ENCODE data around the gene FAM131B. TPM values are rescaled to one million over a fixed set of nuclear protein-coding genes. Genes with fewer than 3 reads are reported as not detected.

Gene FAM131B
- total and polyA plus RNA-seq, 2 of the 13 experiments (the other 11 are each of a cell fraction or from before 2014, with no cell fraction given) = 0.07 TPM; not detected in 1

DNA sequence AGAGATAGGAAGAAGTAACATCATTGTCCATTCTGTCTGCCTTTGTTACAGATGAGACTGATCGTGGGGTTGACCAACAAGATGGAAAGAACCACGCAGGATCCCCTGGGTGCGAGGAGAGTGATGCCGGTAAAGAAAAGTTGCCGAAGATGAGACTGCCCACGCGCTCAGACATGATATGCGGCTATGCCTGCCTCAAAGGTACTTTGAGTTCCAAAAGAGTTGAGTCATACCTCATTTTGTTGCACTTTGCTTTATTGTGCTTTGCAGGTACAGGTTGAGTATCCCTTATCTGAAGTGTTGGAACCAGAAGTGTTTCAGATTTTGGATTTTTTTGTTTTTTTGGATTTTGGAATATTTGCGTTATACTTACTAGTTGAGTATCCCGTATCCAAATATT, 58.8 kb downstream of the FAM131B start:
- H3K27ac ChIP-seq (ENCODE audit: extremely low read length, insufficient read depth, low read length) = no peak overlapping the region
- intact Hi-C loops (cut with micrococcal nuclease; ENCODE audit: unreplicated experiment) (loop anchor here (10.0 kb wide), 1 partner anchor 299 kb away; no protein-coding TSS in a partner anchor), in situ Hi-C loops (cut with HindIII; ENCODE audit: extremely low pct_ligation_motif_present, low pct_unique_long_range_greater_than_20kb) (loop anchor here (5.0 kb wide), 1 partner anchor 61 kb away; no protein-coding TSS in a partner anchor)
- no TSS peak for BruUV-seq (replicated peaks)
- DNase-seq (ENCODE audit: low spot score) (no peak), FAIRE-seq (no peak), ATAC-seq (no peak)
- CTCF ChIA-PET (ENCODE audit: low intra/inter-chr PET ratio, low total read pairs) = no interaction called here
- TF ChIP-seq ZNF530 (CRISPR knock-in tag; IDR thresholded peaks at IDR 0.05; ENCODE audit: low read depth) = no peak
- no peak overlapping the region for H3K4me2 ChIP-seq (ENCODE audit: low read depth, low read length)
- no peak overlapping the region for H3K4me3 ChIP-seq (replicated peaks in 1 of 3; ENCODE audit: insufficient read depth in 1 of 3, low read depth in 2 of 3, low read length in 3 of 3)
- no peaks in the 10 kb centered on the region; the same call in 1 of the 2 replicates for H4K20me1 ChIP-seq (ENCODE audit: insufficient read depth, low read length)
- H3K36me3 ChIP-seq (replicated peaks in 1 of 2; ENCODE audit: control insufficient read depth in 1 of 2, insufficient read depth in 2 of 2, low read length in 2 of 2) = peaks cover 26 to 85% of the 10 kb centered on the region in 2 experiments
- no peaks in the 10 kb centered on the region for H3K79me2 ChIP-seq (ENCODE audit: insufficient read depth, low read length)
- POLR2A ChIA-PET = no interaction called here
- H3K9ac ChIP-seq (ENCODE audit: insufficient read depth, low read depth, low read length) = no peak overlapping the region
- H3K4me1 ChIP-seq (ENCODE audit: insufficient read depth, low read length) = no peaks in the 10 kb centered on the region
- WGBS (ENCODE audit: low lambda C conversion rate) = 97% methylated on average over 10 of the region's 10 CpGs
- no peaks in the 10 kb centered on the region for H3K27me3 ChIP-seq (ENCODE audit: control insufficient read depth in 1 of 2, insufficient read depth in 2 of 2, low read length in 2 of 2)
- H3K9me3 ChIP-seq (ENCODE audit: low read length) = no peaks in the 10 kb centered on the region
- no peak overlapping the region for H2AFZ ChIP-seq (ENCODE audit: low read length)

Small RNAs within 50 kb of the gene (microRNA-seq; reads per million reads assigned to microRNA genes)
- gene MIR6892 = not detected

Small RNAs within 50 kb of the gene (small RNA-seq; reads per million reads assigned to genes)
- gene MIR6892 (ENCODE audit: insufficient read depth in 2 of 3, insufficient read length in 3 of 3, low read depth in 2 of 3, low replicate concordance in 1 of 3) = 0 reads per million in 3 experiments

Other genes with a start within 250 kb of the FAM131B start
- gene PIP, start 230.6 kb downstream of the FAM131B start, total RNA-seq (2016; rRNA removed; fragmentation: Illumina TruSeq; extraction: Trizol) = not detected in 2 replicates
- not detected in 2 replicates for gene PIP, start 230.6 kb downstream of the FAM131B start, polyA plus RNA-seq (2011; rRNA removed)
- not detected in 2 replicates for gene TAS2R39, start 179.3 kb downstream of the FAM131B start, total RNA-seq (2016; rRNA removed; fragmentation: Illumina TruSeq; extraction: Trizol)
- gene TAS2R39, start 179.3 kb downstream of the FAM131B start, polyA plus RNA-seq (2011; rRNA removed) = not detected in 2 replicates
- not detected in 2 replicates for gene TAS2R40, start 140.7 kb downstream of the FAM131B start, total RNA-seq (2016; rRNA removed; fragmentation: Illumina TruSeq; extraction: Trizol)
- not detected in 2 replicates for gene TAS2R40, start 140.7 kb downstream of the FAM131B start, polyA plus RNA-seq (2011; rRNA removed)
- 31.5 and 64.6 TPM in 2 replicates for gene GSTK1, start 99.3 kb downstream of the FAM131B start, total RNA-seq (2016; rRNA removed; fragmentation: Illumina TruSeq; extraction: Trizol)
- gene GSTK1, start 99.3 kb downstream of the FAM131B start, polyA plus RNA-seq (2011; rRNA removed) = 92.1 and 96.2 TPM in 2 replicates
- gene TMEM139, start 77.8 kb downstream of the FAM131B start, total RNA-seq (2016; rRNA removed; fragmentation: Illumina TruSeq; extraction: Trizol) = 7.8 and 7.9 TPM in 2 replicates
- 13.8 and 14.0 TPM in 2 replicates for gene TMEM139, start 77.8 kb downstream of the FAM131B start, polyA plus RNA-seq (2011; rRNA removed)
- 13.7 and 21.2 TPM in 2 replicates for gene CASP2, start 74.4 kb downstream of the FAM131B start, total RNA-seq (2016; rRNA removed; fragmentation: Illumina TruSeq; extraction: Trizol)
- gene CASP2, start 74.4 kb downstream of the FAM131B start, polyA plus RNA-seq (2011; rRNA removed) = 9.0 and 10.2 TPM in 2 replicates
- gene CLCN1, start 46.6 kb downstream of the FAM131B start, total RNA-seq (2016; rRNA removed; fragmentation: Illumina TruSeq; extraction: Trizol) = not detected in 2 replicates
- gene CLCN1, start 46.6 kb downstream of the FAM131B start, polyA plus RNA-seq (2011; rRNA removed) = 0.01 TPM in 1 of 2 replicates, not detected in the other
- gene ZYX, start 18.6 kb upstream of the FAM131B start, total RNA-seq (2016; rRNA removed; fragmentation: Illumina TruSeq; extraction: Trizol) = 13.1 and 13.7 TPM in 2 replicates
- gene ZYX, start 18.6 kb upstream of the FAM131B start, polyA plus RNA-seq (2011; rRNA removed) = 9.9 and 10.5 TPM in 2 replicates
- gene EPHA1, start 46.1 kb upstream of the FAM131B start, total RNA-seq (2016; rRNA removed; fragmentation: Illumina TruSeq; extraction: Trizol) = 7.7 and 17.1 TPM in 2 replicates
- gene EPHA1, start 46.1 kb upstream of the FAM131B start, polyA plus RNA-seq (2011; rRNA removed) = 4.6 and 8.1 TPM in 2 replicates
- not detected in 2 replicates for gene TAS2R60, start 80.7 kb upstream of the FAM131B start, total RNA-seq (2016; rRNA removed; fragmentation: Illumina TruSeq; extraction: Trizol)
- gene TAS2R60, start 80.7 kb upstream of the FAM131B start, polyA plus RNA-seq (2011; rRNA removed) = not detected in 2 replicates
- not detected in 2 replicates for gene TAS2R41, start 115.2 kb upstream of the FAM131B start, total RNA-seq (2016; rRNA removed; fragmentation: Illumina TruSeq; extraction: Trizol)
- not detected in 2 replicates for gene TAS2R41, start 115.2 kb upstream of the FAM131B start, polyA plus RNA-seq (2011; rRNA removed)
- not detected in 2 replicates for gene CTAGE15, start 209.1 kb upstream of the FAM131B start, total RNA-seq (2016; rRNA removed; fragmentation: Illumina TruSeq; extraction: Trizol)
- gene CTAGE15, start 209.1 kb upstream of the FAM131B start, polyA plus RNA-seq (2011; rRNA removed) = not detected in 2 replicates

All from HepG2 (cell line).